Panc1 (cell line): ENCODE results near the gene LRP1B. TPM values are rescaled to one million over a fixed set of nuclear protein-coding genes. Genes with fewer than 3 reads are reported as not detected.

ENCODE experiments used
- ATAC-seq: fragments of 200-7000 bp; cut with Tn5 transposase; 2 replicates; pipeline ENCODE4 v1.9.1; 2020; ENCODE audit warnings: mild to moderate bottlenecking, moderate library complexity
- BruUV-seq: library from RNA; stranded (reverse); fragments of 400-500 nt; replicated peaks from 2 replicates; lab custom pipeline; 2021; lab: Mats Ljungman, UMichigan
- CTCF ChIA-PET: fragments of 300-600 bp; sonication (Branson Sonifier 250); formaldehyde crosslinking; loops from one replicate; lab custom pipeline; 2022; ENCODE audit warnings: antibody characterized with exemption; lab: Charles Lee
- POLR2A ChIA-PET: fragments of 300-600 bp; sonication (Branson Sonifier 250); formaldehyde crosslinking; loops from one replicate; lab custom pipeline; 2022; ENCODE audit warnings: antibody characterized with exemption; lab: Charles Lee
- DNase-seq: peaks from one replicate; pipeline ENCODE4 v3.0.0-alpha.2; 2010; ENCODE audit warnings: low read depth, low spot score
- H3K27ac ChIP-seq: 2 replicates; pipeline ENCODE4 v1.5.1; 2011; ENCODE audit warnings: mild to moderate bottlenecking, low read length, inconsistent platforms
- H3K27me3 ChIP-seq: fragments of 200-500 bp; sonication (Bioruptor generic); 2 replicates; pipeline ENCODE4 v1.6.0; 2014; ENCODE audit warnings: low read length, inconsistent platforms; ENCODE audit not compliant: control insufficient read depth, insufficient read depth
- H3K36me3 ChIP-seq: fragments of 200-500 bp; sonication (Bioruptor generic); 2 replicates; pipeline ENCODE4 v1.5.1; 2014; ENCODE audit warnings: inconsistent platforms, mild to moderate bottlenecking, low read length, moderate library complexity; ENCODE audit not compliant: control insufficient read depth, insufficient read depth
- H3K4me1 ChIP-seq: 2 replicates; pipeline ENCODE4 v1.5.1; 2011; ENCODE audit warnings: inconsistent platforms, mild to moderate bottlenecking, low read length, moderate library complexity; ENCODE audit not compliant: control insufficient read depth, insufficient read depth
- H3K4me3 ChIP-seq, 2 experiments: 2 replicates each; pipeline ENCODE4 v1.5.1; 2011 to 2012; ENCODE audit warnings: low read depth in 2 of 2, low read length in 2 of 2, mild to moderate bottlenecking in 2 of 2, inconsistent platforms in 1 of 2, moderate library complexity in 1 of 2
- H3K9me3 ChIP-seq: fragments of 200-500 bp; sonication (Bioruptor generic); 2 replicates; pipeline ENCODE4 v1.5.1; 2014; ENCODE audit warnings: low read depth, mild to moderate bottlenecking, inconsistent platforms, low read length, moderate library complexity; ENCODE audit not compliant: control insufficient read depth, insufficient read depth
- POLR2AphosphoS5 ChIP-seq: IDR thresholded peaks from 2 replicates; pipeline ENCODE4 v1.6.1; 2012; ENCODE audit warnings: mild to moderate bottlenecking, low read depth, low read length, moderate library complexity
- REST ChIP-seq, 2 experiments: IDR thresholded peaks; 2 replicates each; pipeline ENCODE4 v1.6.1; 2011 to 2012; ENCODE audit warnings: low read depth in 2 of 2, control low read depth in 1 of 2, low read length in 1 of 2, mild to moderate bottlenecking in 1 of 2, moderate library complexity in 1 of 2; ENCODE audit not compliant: insufficient read depth in 1 of 2
- SIN3A ChIP-seq: IDR thresholded peaks from 2 replicates; pipeline ENCODE4 v1.6.1; 2012; ENCODE audit warnings: low read depth, mild to moderate bottlenecking, low read length, moderate library complexity, borderline replicate concordance; ENCODE audit not compliant: insufficient read depth
- TCF7L2 ChIP-seq: IDR thresholded peaks from 2 replicates; pipeline ENCODE4 v1.6.1; 2011; ENCODE audit warnings: mild to moderate bottlenecking, low read depth, low read length, inconsistent platforms
- in situ Hi-C: cut with HindIII; loops from 2 replicates; pipeline ENCODE4 v1.10.0; 2016; ENCODE audit warnings: low sequenced_read_pairs, low pct_unique_long_range_greater_than_20kb
- intact Hi-C: fragments of 100-400 bp; cut with micrococcal nuclease; formaldehyde crosslinking; loops from one replicate; pipeline ENCODE4 v1.10.0; 2022; ENCODE audit not compliant: unreplicated experiment
- total RNA-seq: library from RNA; stranded (reverse); gene quantifications from one replicate; pipeline ENCODE4 v1.2.1, GENCODE V29; 2021; ENCODE audit not compliant: unreplicated experiment
- TF ChIP-seq, protein P1 (sequence below): fragments of 450-650 bp; IDR thresholded peaks from 2 replicates; pipeline ENCODE4 v1.5.1; 2017; ENCODE audit warnings: mild to moderate bottlenecking

LRP1B gene
- total RNA-seq, 1 experiment from 2014 or later: 0.54 TPM

DNA sequence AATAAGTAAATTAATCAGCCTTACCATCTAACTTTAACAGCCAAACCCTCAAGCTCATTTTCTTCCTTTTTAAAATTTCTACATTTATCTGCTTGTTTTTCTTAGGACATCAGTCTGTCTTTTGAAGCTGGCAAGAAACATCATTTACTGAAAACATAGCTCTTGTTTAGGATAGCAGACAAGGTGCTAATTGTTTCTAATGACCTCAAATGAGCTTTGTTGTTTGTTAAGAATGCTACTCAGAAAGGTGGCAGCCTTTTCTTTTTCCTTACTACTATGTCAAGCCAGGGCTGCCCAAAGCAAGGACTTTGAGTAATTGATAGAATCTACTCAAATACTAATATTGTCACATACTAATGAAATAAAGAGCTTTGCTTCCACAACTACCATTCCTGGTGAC lies 171.8 kb downstream of the LRP1B start:
- CTCF ChIA-PET: no interaction called here
- TF ChIP-seq SIN3A: no peak
- no peak for TF ChIP-seq TCF7L2
- TF ChIP-seq REST (IDR thresholded peaks at IDR 0.05; ENCODE audit: insufficient read depth in 1 of 2, low read depth in 2 of 2, low read length in 1 of 2): no peak
- TF ChIP-seq POLR2AphosphoS5: no peak
- TF ChIP-seq, protein P1, sequence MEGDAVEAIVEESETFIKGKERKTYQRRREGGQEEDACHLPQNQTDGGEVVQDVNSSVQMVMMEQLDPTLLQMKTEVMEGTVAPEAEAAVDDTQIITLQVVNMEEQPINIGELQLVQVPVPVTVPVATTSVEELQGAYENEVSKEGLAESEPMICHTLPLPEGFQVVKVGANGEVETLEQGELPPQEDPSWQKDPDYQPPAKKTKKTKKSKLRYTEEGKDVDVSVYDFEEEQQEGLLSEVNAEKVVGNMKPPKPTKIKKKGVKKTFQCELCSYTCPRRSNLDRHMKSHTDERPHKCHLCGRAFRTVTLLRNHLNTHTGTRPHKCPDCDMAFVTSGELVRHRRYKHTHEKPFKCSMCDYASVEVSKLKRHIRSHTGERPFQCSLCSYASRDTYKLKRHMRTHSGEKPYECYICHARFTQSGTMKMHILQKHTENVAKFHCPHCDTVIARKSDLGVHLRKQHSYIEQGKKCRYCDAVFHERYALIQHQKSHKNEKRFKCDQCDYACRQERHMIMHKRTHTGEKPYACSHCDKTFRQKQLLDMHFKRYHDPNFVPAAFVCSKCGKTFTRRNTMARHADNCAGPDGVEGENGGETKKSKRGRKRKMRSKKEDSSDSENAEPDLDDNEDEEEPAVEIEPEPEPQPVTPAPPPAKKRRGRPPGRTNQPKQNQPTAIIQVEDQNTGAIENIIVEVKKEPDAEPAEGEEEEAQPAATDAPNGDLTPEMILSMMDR: no peak
- no peak overlapping the region for H3K27ac ChIP-seq
- POLR2A ChIA-PET: no interaction called here
- no peaks in the 10 kb centered on the region for H3K27me3 ChIP-seq
- intact Hi-C loops: no loop called here
- no peak for ATAC-seq
- no peaks in the 10 kb centered on the region for H3K4me1 ChIP-seq
- DNase-seq: no peak
- in situ Hi-C loops: no loop called here
- H3K36me3 ChIP-seq: no peaks in the 10 kb centered on the region
- H3K9me3 ChIP-seq: no peaks in the 10 kb centered on the region
- BruUV-seq: no TSS peak
- H3K4me3 ChIP-seq: no peak overlapping the region

DNA sequence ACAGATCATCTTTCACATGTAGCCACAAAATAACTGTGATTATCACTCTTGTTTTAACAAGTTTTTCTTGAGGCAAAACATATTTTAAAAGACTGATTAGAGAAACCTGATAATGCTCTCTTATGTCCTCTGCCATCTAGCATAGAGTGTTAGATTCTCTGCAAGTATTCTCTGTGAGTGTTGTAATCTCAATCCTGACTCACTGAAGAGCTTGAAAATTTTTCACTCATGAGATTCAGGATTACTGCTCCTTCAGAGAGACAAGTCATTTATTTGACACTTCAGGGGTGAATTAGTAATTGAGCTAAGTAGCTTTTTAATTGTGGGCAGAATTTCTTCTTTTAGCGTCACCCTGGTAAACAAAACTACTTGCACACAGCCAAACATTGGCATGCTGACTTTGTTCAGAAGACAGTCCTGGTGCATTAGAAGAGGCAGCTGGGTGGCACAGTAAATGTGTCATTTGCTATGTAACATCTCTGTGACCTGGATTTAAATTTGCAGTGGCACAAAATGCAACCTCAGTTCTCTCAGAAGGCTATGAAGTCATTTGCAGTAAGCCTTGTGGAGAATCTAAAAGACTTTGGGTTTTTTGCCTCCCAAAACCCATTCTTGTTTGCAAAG lies 172.9 kb downstream of the LRP1B start:
- in situ Hi-C loops: no loop called here
- Histone ChIP-seq H3K4me3 (no peak overlapping the region), H3K4me1 (no peaks in the 10 kb centered on the region), H3K27ac (no peak overlapping the region), H3K9me3 (no peaks in the 10 kb centered on the region), H3K27me3 (no peaks in the 10 kb centered on the region), H3K36me3 (no peaks in the 10 kb centered on the region)
- ChIA-PET CTCF (no interaction called here), POLR2A (no interaction called here)
- BruUV-seq: no TSS peak
- no peak for TF ChIP-seq SIN3A
- intact Hi-C loops: no loop called here
- DNase-seq (no peak), ATAC-seq (no peak)

GRCh38 chr2:141957321-141957720 lies 173.5 kb downstream of the LRP1B start:
- Histone ChIP-seq H3K4me1 (no peaks in the 10 kb centered on the region), H3K9me3 (no peaks in the 10 kb centered on the region), H3K36me3 (no peaks in the 10 kb centered on the region), H3K27me3 (no peaks in the 10 kb centered on the region), H3K4me3 (no peak overlapping the region), H3K27ac (no peak overlapping the region)
- in situ Hi-C loops: no loop called here
- ChIA-PET POLR2A (no interaction called here), CTCF (no interaction called here)
- no TSS peak for BruUV-seq
- intact Hi-C loops: no loop called here
- TF ChIP-seq SIN3A (no peak), POLR2AphosphoS5 (no peak), TCF7L2 (no peak), REST (IDR thresholded peaks at IDR 0.05; ENCODE audit: insufficient read depth in 1 of 2, low read depth in 2 of 2, low read length in 1 of 2) (no peak)
- TF ChIP-seq, protein P1: no peak
- ATAC-seq (no peak), DNase-seq (no peak)
